ENCODE data around the gene MRPL34. TPM values are rescaled to one million over a fixed set of nuclear protein-coding genes. Genes with fewer than 3 reads are reported as not detected.

The MRPL34 gene
- total RNA-seq, 3 donors from 2014 or later: 88.5 to 139 (median 98.0) TPM

GRCh38 chr19:17323300-17323963 is 17.8 kb downstream of the MRPL34 start:
- Histone ChIP-seq H3K27me3 (peaks cover 0 to 3% of the 10 kb centered on the region in 2 donors), H3K27ac (peak overlapping the region; percentile 62 to 81), H3K36me3 (peaks cover 7% of the 10 kb centered on the region), H3K4me3 (peak overlapping the region in 2 of 3 donors; percentile 31 to 57), H3K9me3 (no peaks in the 10 kb centered on the region), H3K4me1 (peaks cover 0 to 20% of the 10 kb centered on the region in 2 donors)
- intact Hi-C loops (cut with DNase I; ENCODE audit: low total_unique reads): loop anchor here (5.0 kb wide), 1 partner anchor 1359 kb away; the partner anchor contains the start of gene CRTC1
- DNase-seq (ENCODE audit: low spot score in 2 of 2): no peak
- TF ChIP-seq POLR2A (IDR thresholded peaks at IDR 0.05): no peak

DNA sequence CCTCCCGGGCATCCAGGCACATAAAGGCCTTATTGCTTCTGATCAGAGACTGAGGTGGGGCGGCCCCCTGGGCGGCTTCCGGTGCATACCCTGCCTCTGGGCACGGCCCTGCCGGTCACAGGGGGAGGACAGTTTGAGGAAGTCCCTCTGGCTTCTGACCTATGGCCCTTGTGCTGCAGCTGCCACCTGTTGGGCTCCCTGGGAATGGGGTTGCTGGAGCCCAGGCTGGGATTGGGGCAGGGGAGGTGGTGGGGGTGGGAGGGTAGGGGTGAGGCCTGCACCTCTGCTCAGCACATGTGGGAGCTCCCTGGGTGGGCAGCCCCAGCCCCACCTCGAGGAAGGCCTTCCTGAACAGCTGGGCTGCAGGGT is 18.3 kb downstream of the MRPL34 start:
- H3K9me3 ChIP-seq: no peaks in the 10 kb centered on the region
- intact Hi-C loops (cut with DNase I; ENCODE audit: low total_unique reads): loop anchor here (5.0 kb wide), 1 partner anchor 1358 kb away; the partner anchor contains the start of gene CRTC1
- H3K4me3 ChIP-seq: peak overlapping the region in 2 of 3 donors; percentile 31 to 57
- TF ChIP-seq POLR2AphosphoS5 (IDR thresholded peaks at IDR 0.05) (no peak), POLR2A (IDR thresholded peaks at IDR 0.05) (no peak)
- TF ChIP-seq, protein P1, sequence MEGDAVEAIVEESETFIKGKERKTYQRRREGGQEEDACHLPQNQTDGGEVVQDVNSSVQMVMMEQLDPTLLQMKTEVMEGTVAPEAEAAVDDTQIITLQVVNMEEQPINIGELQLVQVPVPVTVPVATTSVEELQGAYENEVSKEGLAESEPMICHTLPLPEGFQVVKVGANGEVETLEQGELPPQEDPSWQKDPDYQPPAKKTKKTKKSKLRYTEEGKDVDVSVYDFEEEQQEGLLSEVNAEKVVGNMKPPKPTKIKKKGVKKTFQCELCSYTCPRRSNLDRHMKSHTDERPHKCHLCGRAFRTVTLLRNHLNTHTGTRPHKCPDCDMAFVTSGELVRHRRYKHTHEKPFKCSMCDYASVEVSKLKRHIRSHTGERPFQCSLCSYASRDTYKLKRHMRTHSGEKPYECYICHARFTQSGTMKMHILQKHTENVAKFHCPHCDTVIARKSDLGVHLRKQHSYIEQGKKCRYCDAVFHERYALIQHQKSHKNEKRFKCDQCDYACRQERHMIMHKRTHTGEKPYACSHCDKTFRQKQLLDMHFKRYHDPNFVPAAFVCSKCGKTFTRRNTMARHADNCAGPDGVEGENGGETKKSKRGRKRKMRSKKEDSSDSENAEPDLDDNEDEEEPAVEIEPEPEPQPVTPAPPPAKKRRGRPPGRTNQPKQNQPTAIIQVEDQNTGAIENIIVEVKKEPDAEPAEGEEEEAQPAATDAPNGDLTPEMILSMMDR (IDR thresholded peaks at IDR 0.05): no peak
- peaks cover 0 to 20% of the 10 kb centered on the region in 2 donors for H3K4me1 ChIP-seq
- peak overlapping the region; percentile 62 to 81 for H3K27ac ChIP-seq
- peaks cover 7% of the 10 kb centered on the region for H3K36me3 ChIP-seq
- H3K27me3 ChIP-seq: peaks cover 0 to 3% of the 10 kb centered on the region in 2 donors
- DNase-seq (ENCODE audit: low spot score in 2 of 2): no peak

- H3K27me3 ChIP-seq: peaks cover 0 to 3% of the 10 kb centered on the region in 2 donors
- no peaks in the 10 kb centered on the region for H3K9me3 ChIP-seq
- peaks cover 0 to 20% of the 10 kb centered on the region in 2 donors for H3K4me1 ChIP-seq
- intact Hi-C loops (cut with DNase I; ENCODE audit: low total_unique reads): loop anchor here (5.0 kb wide), 1 partner anchor 1358 kb away; the partner anchor contains the start of gene CRTC1
- TF ChIP-seq POLR2AphosphoS5 (IDR thresholded peaks at IDR 0.05): no peak
- TF ChIP-seq, protein P1 (IDR thresholded peaks at IDR 0.05): no peak
- no peak for TF ChIP-seq POLR2A (IDR thresholded peaks at IDR 0.05)
- DNase-seq (ENCODE audit: low spot score in 2 of 2): no peak
- peaks cover 7% of the 10 kb centered on the region for H3K36me3 ChIP-seq
- H3K4me3 ChIP-seq: peak overlapping the region in 1 of 3 donors; percentile 69
- H3K27ac ChIP-seq: peak overlapping the region; percentile 62 to 81
Observed at GRCh38 chr19:17324357-17325114, 18.9 kb downstream of the MRPL34 start.

DNA sequence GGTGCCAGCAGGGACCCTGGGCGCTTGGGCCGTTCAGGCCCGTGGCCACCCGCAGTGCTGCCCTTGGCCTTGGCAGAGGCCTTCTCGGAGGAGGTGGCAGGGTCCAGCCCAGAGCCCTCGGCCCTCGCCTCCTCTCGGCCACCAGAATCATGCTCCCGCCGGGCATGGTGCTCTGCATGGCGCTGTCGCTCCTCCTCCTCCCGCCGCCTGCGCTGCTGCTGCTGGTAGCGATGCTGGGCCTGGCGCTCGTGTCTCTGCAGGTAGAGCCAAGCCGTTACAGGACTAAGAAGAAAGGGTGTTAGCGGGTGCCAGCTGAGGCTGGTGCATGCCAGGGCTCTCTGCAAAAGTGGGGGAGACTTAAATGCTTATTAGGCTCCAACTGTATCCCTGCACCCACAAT is 19.5 kb downstream of the MRPL34 start:
- peaks cover 6% of the 10 kb centered on the region for H3K36me3 ChIP-seq
- DNase-seq (ENCODE audit: low spot score in 2 of 2): no peak
- H3K4me3 ChIP-seq: peak overlapping the region in 2 of 3 donors; percentile 56 to 69
- peaks cover 0 to 20% of the 10 kb centered on the region in 2 donors for H3K4me1 ChIP-seq
- no peak for TF ChIP-seq POLR2AphosphoS5 (IDR thresholded peaks at IDR 0.05)
- TF ChIP-seq, protein P1 (IDR thresholded peaks at IDR 0.05): no peak
- TF ChIP-seq POLR2A (IDR thresholded peaks at IDR 0.05): no peak
- H3K9me3 ChIP-seq: no peaks in the 10 kb centered on the region
- H3K27me3 ChIP-seq: peaks cover 0 to 3% of the 10 kb centered on the region in 2 donors
- peak overlapping the region; percentile 62 to 81 for H3K27ac ChIP-seq
- intact Hi-C loops (cut with DNase I; ENCODE audit: low total_unique reads): no loop called here

DNA sequence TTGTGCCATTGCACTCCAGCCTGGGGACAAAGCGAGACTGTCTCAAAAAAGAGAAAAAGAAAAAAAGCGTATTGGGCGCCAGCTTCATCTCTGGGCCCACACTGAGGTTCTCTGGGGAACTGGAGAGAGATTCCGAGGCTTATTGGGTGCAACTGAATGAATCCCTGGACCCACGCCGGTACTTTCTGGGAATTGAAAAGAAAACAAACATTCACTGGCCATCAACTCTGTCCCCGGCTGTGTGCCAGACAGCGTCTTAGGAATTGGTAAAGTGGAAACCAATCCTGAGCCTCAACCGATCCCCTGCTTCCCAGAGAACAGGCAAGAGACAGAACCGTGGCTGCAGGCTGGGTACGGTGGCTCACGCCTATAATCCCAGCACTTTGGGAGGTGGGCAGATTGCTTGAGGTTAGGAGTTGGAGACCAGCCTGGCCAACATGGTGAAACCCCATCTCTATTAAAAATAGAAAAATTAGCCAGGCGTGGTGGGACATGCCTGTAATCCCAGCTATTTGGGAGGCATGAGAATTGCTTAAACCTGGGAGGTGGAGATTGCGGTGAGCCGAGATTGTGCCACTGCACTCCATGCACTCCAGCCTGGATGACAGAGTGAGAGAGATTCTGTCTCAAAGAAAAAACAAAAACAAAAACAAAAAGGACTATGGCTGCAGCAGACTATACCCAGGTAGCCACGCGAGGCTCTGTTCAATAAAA is 20.4 kb downstream of the MRPL34 start:
- intact Hi-C loops (cut with DNase I; ENCODE audit: low total_unique reads): no loop called here
- H3K4me3 ChIP-seq: peak overlapping the region in 2 of 3 donors; percentile 56 to 69
- no peaks in the 10 kb centered on the region for H3K36me3 ChIP-seq
- H3K4me1 ChIP-seq: peaks cover 0 to 20% of the 10 kb centered on the region in 2 donors
- H3K27ac ChIP-seq: peak overlapping the region; percentile 62 to 89
- TF ChIP-seq, protein P1 (IDR thresholded peaks at IDR 0.05): no peak
- TF ChIP-seq POLR2AphosphoS5 (IDR thresholded peaks at IDR 0.05) (peak in 1 of 3 donors; percentile 35), POLR2A (IDR thresholded peaks at IDR 0.05) (no peak)
- peak in 1 of 2 donors; percentile 78 for DNase-seq (ENCODE audit: low spot score in 2 of 2)
- no peaks in the 10 kb centered on the region for H3K9me3 ChIP-seq
- peaks cover 0 to 3% of the 10 kb centered on the region in 2 donors for H3K27me3 ChIP-seq

All from breast epithelium (tissue), 4 donors.